Neural cell (in vitro differentiated cells): ENCODE data around the gene ZFP36. TPM values are rescaled to one million over a fixed set of nuclear protein-coding genes. Genes with fewer than 3 reads are reported as not detected.

Experiments used
- H2AFZ ChIP-seq: fragments of 200-600, 300-800 bp; sonication (generic), shearing (Covaris generic); 2 replicates; pipeline ENCODE4 v1.6.0; 2014; ENCODE audit warnings: low read depth, mild to moderate bottlenecking, antibody characterized with exemption, low read length, moderate library complexity
- H3F3A ChIP-seq: fragments of 200-600 bp; shearing (Covaris generic); 2 replicates; pipeline ENCODE4 v1.6.1; 2016; ENCODE audit warnings: mild to moderate bottlenecking, moderate library complexity, mixed read lengths, antibody characterized with exemption, low read length; ENCODE audit not compliant: insufficient read depth, poor library complexity, severe bottlenecking
- H3K27ac ChIP-seq: fragments of 200-600, 300-800 bp; sonication (generic), shearing (Covaris generic); 2 replicates; pipeline ENCODE4 v1.5.1; 2014; ENCODE audit warnings: mild to moderate bottlenecking, low read length, moderate library complexity
- H3K27me3 ChIP-seq: fragments of 300-800, 200-600 bp; sonication (generic), shearing (Covaris generic); 2 replicates; pipeline ENCODE4 v1.6.0; 2014; ENCODE audit warnings: mild to moderate bottlenecking, low read depth, low read length, moderate library complexity; ENCODE audit not compliant: insufficient read depth
- H3K36me3 ChIP-seq: fragments of 300-800, 200-600 bp; sonication (generic), shearing (Covaris generic); 2 replicates; pipeline ENCODE4 v1.5.1; 2014; ENCODE audit warnings: mild to moderate bottlenecking, antibody characterized with exemption, low read length, moderate library complexity; ENCODE audit not compliant: insufficient read depth
- H3K4me2 ChIP-seq: fragments of 300-800, 200-600 bp; sonication (generic), shearing (Covaris generic); 2 replicates; pipeline ENCODE4 v1.6.0; 2014; ENCODE audit warnings: mild to moderate bottlenecking, low read length
- H3K4me3 ChIP-seq: fragments of 300-800, 200-600 bp; sonication (generic), shearing (Covaris generic); 2 replicates; pipeline ENCODE4 v1.5.1; 2014; ENCODE audit warnings: mild to moderate bottlenecking, low read length, moderate library complexity
- H3K79me2 ChIP-seq: fragments of 200-600 bp; shearing (Covaris generic); replicated peaks from 2 replicates; pipeline ENCODE4 v1.6.0; 2014; ENCODE audit warnings: mild to moderate bottlenecking, low read length, moderate library complexity; ENCODE audit not compliant: insufficient read depth
- H3K9ac ChIP-seq: fragments of 300-800, 200-600 bp; sonication (generic), shearing (Covaris generic); 2 replicates; pipeline ENCODE4 v1.6.1; 2016; ENCODE audit warnings: mild to moderate bottlenecking, low read length, mixed read lengths
- H3K9me2 ChIP-seq: fragments of 200-600 bp; shearing (Covaris generic); 2 replicates; pipeline ENCODE4 v1.6.1; 2016; ENCODE audit warnings: mild to moderate bottlenecking, low read length, mixed read lengths; ENCODE audit not compliant: insufficient read depth
- H3K9me3 ChIP-seq: fragments of 200-600, 300-800 bp; sonication (generic), shearing (Covaris generic); 2 replicates; pipeline ENCODE4 v1.6.1; 2016; ENCODE audit warnings: mild to moderate bottlenecking, mixed run types, low read length, moderate library complexity, mixed read lengths
- H4K20me1 ChIP-seq: fragments of 200-600 bp; shearing (Covaris generic); 2 replicates; pipeline ENCODE4 v1.6.1; 2016; ENCODE audit warnings: mild to moderate bottlenecking, mixed run types; ENCODE audit not compliant: insufficient read depth
- EP300 ChIP-seq: fragments of 450-650 bp; conservative IDR thresholded peaks from 2 replicates; pipeline ENCODE4 v1.6.1; 2014; ENCODE audit warnings: antibody characterized with exemption, mild to moderate bottlenecking, moderate library complexity; ENCODE audit not compliant: poor library complexity, severe bottlenecking
- EZH2 ChIP-seq: fragments of 200-600, 300-800 bp; shearing (Covaris generic), sonication (generic); IDR thresholded peaks from 2 replicates; pipeline ENCODE4 v1.6.1; 2014; ENCODE audit warnings: antibody characterized with exemption, low read length, borderline replicate concordance, mild to moderate bottlenecking; ENCODE audit not compliant: insufficient read depth, poor library complexity, severe bottlenecking
- MXI1 ChIP-seq: fragments of 450-650 bp; conservative IDR thresholded peaks from 2 replicates; pipeline ENCODE4 v1.6.1; 2014; ENCODE audit warnings: antibody characterized with exemption, mild to moderate bottlenecking; ENCODE audit not compliant: poor library complexity, severe bottlenecking
- POLR2AphosphoS5 ChIP-seq: IDR thresholded peaks from 2 replicates; pipeline ENCODE4 v1.6.1; 2012
- RAD21 ChIP-seq: fragments of 450-650 bp; conservative IDR thresholded peaks from 2 replicates; pipeline ENCODE4 v1.6.1; 2014; ENCODE audit warnings: antibody characterized with exemption, mild to moderate bottlenecking, moderate library complexity
- SMC3 ChIP-seq: fragments of 450-650 bp; conservative IDR thresholded peaks from 2 replicates; pipeline ENCODE4 v1.6.1; 2014; ENCODE audit warnings: antibody characterized with exemption, mild to moderate bottlenecking, moderate library complexity; ENCODE audit not compliant: poor library complexity
- TAF1 ChIP-seq: IDR thresholded peaks from 2 replicates; pipeline ENCODE4 v1.6.1; 2012; ENCODE audit warnings: low read depth
- polyA plus RNA-seq: library from polyadenylated mRNA; depleted of rRNA; stranded (reverse); fragments of >200 nt; gene quantifications from 2 replicates; pipeline ENCODE4 v1.2.3, GENCODE V29; 2014
- TF ChIP-seq, protein P1 (sequence below): fragments of 450-650 bp; IDR thresholded peaks from 2 replicates; pipeline ENCODE4 v1.5.1; 2014; ENCODE audit warnings: antibody characterized with exemption, mild to moderate bottlenecking, moderate library complexity; ENCODE audit not compliant: poor library complexity, severe bottlenecking
- TF ChIP-seq, protein P2 (sequence below): IDR thresholded peaks from 2 replicates; pipeline ENCODE4 v1.6.1; 2012; ENCODE audit warnings: borderline replicate concordance

ZFP36 gene
- polyA plus RNA-seq, 1 donor from 2014 or later, result not detected

DNA sequence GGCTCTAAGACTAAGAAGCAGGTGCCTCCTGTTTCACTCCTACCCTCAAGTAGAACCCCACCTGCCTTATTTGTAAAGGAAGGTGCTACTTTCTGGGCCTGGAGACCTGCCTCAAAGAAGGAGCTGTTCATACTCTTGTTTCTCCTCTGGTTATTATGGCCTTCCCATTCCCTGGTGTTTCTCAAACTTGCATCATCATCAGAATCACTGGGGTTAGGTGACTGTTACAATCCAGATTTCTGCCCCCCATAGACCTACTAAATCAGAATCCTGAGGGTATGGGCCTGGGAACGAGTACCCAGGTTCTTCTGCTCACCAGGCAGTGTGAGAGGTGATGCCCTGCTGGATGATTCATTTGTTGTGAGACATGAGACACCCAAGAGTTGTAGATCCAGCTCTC lies 46.0 kb upstream of the ZFP36 start:
- no peaks in the 10 kb centered on the region for H3K79me2 ChIP-seq
- H3K9me2 ChIP-seq, result no peaks in the 10 kb centered on the region
- peaks cover 6% of the 10 kb centered on the region for H3K36me3 ChIP-seq
- TF ChIP-seq MXI1 (no peak), RAD21 (no peak), POLR2AphosphoS5 (no peak), EZH2 (no peak)
- TF ChIP-seq, protein P1, sequence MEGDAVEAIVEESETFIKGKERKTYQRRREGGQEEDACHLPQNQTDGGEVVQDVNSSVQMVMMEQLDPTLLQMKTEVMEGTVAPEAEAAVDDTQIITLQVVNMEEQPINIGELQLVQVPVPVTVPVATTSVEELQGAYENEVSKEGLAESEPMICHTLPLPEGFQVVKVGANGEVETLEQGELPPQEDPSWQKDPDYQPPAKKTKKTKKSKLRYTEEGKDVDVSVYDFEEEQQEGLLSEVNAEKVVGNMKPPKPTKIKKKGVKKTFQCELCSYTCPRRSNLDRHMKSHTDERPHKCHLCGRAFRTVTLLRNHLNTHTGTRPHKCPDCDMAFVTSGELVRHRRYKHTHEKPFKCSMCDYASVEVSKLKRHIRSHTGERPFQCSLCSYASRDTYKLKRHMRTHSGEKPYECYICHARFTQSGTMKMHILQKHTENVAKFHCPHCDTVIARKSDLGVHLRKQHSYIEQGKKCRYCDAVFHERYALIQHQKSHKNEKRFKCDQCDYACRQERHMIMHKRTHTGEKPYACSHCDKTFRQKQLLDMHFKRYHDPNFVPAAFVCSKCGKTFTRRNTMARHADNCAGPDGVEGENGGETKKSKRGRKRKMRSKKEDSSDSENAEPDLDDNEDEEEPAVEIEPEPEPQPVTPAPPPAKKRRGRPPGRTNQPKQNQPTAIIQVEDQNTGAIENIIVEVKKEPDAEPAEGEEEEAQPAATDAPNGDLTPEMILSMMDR, result no peak
- TF ChIP-seq, protein P2, sequence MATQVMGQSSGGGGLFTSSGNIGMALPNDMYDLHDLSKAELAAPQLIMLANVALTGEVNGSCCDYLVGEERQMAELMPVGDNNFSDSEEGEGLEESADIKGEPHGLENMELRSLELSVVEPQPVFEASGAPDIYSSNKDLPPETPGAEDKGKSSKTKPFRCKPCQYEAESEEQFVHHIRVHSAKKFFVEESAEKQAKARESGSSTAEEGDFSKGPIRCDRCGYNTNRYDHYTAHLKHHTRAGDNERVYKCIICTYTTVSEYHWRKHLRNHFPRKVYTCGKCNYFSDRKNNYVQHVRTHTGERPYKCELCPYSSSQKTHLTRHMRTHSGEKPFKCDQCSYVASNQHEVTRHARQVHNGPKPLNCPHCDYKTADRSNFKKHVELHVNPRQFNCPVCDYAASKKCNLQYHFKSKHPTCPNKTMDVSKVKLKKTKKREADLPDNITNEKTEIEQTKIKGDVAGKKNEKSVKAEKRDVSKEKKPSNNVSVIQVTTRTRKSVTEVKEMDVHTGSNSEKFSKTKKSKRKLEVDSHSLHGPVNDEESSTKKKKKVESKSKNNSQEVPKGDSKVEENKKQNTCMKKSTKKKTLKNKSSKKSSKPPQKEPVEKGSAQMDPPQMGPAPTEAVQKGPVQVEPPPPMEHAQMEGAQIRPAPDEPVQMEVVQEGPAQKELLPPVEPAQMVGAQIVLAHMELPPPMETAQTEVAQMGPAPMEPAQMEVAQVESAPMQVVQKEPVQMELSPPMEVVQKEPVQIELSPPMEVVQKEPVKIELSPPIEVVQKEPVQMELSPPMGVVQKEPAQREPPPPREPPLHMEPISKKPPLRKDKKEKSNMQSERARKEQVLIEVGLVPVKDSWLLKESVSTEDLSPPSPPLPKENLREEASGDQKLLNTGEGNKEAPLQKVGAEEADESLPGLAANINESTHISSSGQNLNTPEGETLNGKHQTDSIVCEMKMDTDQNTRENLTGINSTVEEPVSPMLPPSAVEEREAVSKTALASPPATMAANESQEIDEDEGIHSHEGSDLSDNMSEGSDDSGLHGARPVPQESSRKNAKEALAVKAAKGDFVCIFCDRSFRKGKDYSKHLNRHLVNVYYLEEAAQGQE, result no peak
- no peaks in the 10 kb centered on the region for H3K27me3 ChIP-seq
- no peaks in the 10 kb centered on the region for H4K20me1 ChIP-seq
- H3K9me3 ChIP-seq, result no peaks in the 10 kb centered on the region
- H2AFZ ChIP-seq, result no peak overlapping the region
- H3K4me3 ChIP-seq, result no peak overlapping the region
- H3K27ac ChIP-seq, result no peak overlapping the region
- H3F3A ChIP-seq, result no peaks in the 10 kb centered on the region
- H3K9ac ChIP-seq, result no peak overlapping the region
- H3K4me2 ChIP-seq, result no peak overlapping the region

DNA sequence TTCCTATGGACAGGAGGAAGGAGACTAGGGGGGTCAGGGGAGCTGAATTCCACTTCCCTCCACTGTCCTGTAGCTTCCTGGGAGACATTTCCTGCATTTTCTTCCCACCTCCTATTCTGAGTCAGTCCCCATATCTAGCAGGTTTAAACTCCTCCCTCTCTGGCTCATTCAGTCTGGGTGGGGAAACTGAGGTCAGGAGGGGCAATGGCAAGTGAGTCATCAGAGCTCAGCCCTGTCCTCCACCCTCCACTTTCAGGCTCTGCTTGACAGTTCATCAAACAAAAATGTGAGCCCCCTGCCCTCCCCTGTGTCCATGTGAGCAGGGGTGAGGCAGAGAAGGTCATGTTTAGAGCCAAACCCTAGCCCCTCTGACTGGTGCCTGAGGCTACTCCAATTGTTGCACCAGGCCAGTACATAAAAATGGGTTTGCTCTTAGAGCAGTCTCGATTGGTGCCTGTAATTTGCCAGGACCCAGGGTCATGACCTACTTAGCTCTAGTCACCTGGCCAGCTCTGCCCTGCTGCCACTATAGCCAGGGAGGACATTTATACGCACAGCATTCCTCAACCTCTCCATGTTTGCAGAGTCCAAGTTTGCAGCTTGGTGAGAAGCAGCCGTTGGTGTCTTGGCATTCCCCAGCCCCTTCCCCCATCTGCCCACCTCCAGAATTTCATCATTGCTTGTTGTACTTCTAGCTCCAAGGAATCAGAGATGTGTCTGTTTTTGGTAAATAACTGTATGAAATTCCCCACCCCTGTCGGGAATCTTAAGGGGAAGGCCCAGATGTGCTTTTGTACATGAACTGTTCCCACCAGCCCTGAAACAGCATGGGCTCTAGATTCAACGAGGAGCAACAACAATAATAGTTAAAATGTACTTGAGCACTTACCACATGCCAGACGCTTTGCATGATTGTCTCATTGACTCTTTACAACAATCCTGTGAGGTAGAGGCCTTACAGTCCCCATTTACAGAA lies 43.7 kb upstream of the ZFP36 start:
- H3K4me2 ChIP-seq, result no peak overlapping the region
- H3K79me2 ChIP-seq, result no peaks in the 10 kb centered on the region
- no peaks in the 10 kb centered on the region for H4K20me1 ChIP-seq
- H2AFZ ChIP-seq, result no peak overlapping the region
- H3K9me3 ChIP-seq, result no peaks in the 10 kb centered on the region
- H3K27ac ChIP-seq, result no peak overlapping the region
- TF ChIP-seq RAD21 (no peak), POLR2AphosphoS5 (no peak), TAF1 (no peak), MXI1 (no peak), EZH2 (no peak), SMC3 (no peak), EP300 (no peak)
- TF ChIP-seq, protein P1, result no peak
- TF ChIP-seq, protein P2, result no peak
- no peaks in the 10 kb centered on the region for H3K27me3 ChIP-seq
- no peaks in the 10 kb centered on the region for H3K9me2 ChIP-seq
- H3K36me3 ChIP-seq, result no peaks in the 10 kb centered on the region
- no peak overlapping the region for H3K9ac ChIP-seq
- H3K4me3 ChIP-seq, result no peak overlapping the region
- H3F3A ChIP-seq, result no peaks in the 10 kb centered on the region
